ENCODE measurements around the gene CAMK2A.

CAMK2A gene

DNA sequence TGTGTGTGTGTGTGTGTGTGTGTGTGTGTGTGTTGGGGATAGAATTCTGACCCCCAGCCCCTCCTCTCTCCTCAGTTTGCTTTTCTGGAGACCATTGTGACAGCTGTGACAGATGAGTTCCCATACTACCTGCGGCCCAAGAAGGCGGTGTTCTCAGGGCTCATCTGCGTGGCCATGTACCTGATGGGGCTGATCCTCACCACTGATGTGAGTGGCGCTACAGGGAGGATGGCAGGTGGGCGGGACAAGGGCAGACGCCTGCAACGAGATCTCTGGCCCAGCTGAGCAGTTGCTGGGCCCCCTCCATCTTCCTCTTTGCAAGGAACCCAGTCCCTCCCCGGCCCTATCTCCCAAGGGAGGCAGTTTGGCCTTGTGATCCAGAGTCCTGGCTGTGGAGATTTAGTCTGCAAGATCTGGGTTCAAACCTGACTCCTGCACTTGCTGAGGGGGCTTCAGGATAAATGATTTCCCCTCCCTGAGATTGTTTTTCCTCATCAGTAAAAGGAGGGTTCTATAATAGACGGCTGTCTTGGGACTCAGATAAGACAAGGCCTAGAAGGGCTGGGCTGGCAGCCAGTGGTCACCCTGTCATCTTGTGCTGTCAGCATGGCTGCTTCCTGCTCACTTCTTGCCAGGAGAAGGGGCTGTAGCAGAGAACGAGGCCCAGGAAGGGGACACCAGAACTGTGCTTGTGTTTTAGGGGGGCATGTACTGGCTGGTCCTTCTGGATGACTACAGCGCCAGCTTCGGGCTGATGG, 85.6 kb downstream of the CAMK2A start:
- no peak for DNase-seq (ENCODE audit: low read depth)
- no peak overlapping the region for H3K4me3 ChIP-seq (replicated peaks; ENCODE audit: low read depth, low read length)
- TF ChIP-seq, protein P1, sequence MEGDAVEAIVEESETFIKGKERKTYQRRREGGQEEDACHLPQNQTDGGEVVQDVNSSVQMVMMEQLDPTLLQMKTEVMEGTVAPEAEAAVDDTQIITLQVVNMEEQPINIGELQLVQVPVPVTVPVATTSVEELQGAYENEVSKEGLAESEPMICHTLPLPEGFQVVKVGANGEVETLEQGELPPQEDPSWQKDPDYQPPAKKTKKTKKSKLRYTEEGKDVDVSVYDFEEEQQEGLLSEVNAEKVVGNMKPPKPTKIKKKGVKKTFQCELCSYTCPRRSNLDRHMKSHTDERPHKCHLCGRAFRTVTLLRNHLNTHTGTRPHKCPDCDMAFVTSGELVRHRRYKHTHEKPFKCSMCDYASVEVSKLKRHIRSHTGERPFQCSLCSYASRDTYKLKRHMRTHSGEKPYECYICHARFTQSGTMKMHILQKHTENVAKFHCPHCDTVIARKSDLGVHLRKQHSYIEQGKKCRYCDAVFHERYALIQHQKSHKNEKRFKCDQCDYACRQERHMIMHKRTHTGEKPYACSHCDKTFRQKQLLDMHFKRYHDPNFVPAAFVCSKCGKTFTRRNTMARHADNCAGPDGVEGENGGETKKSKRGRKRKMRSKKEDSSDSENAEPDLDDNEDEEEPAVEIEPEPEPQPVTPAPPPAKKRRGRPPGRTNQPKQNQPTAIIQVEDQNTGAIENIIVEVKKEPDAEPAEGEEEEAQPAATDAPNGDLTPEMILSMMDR (IDR thresholded peaks at IDR 0.05; ENCODE audit: low read length, missing control alignments), result no peak

DNA sequence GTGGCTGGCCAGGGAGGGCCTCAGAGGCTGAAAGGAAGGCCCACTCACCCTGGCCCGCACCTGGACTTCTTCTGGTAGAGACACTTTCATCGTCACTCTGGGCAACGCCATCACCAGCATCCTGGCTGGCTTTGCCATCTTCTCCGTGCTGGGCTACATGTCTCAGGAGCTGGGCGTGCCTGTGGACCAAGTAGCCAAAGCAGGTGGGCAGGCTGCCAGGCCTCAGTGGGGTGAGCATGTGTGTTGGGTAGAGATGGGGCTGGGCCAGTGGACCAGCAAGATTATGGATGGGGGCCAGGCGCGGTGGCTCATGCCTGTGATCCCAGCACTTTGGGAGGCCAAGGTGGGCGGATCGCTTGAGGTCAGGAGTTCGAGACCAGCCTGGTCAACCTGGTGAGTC, 87.1 kb downstream of the CAMK2A start:
- H3K4me3 ChIP-seq (replicated peaks; ENCODE audit: low read depth, low read length), result no peak overlapping the region
- TF ChIP-seq, protein P1 (IDR thresholded peaks at IDR 0.05; ENCODE audit: low read length, missing control alignments), result no peak
- DNase-seq (ENCODE audit: low read depth), result no peak

DNA sequence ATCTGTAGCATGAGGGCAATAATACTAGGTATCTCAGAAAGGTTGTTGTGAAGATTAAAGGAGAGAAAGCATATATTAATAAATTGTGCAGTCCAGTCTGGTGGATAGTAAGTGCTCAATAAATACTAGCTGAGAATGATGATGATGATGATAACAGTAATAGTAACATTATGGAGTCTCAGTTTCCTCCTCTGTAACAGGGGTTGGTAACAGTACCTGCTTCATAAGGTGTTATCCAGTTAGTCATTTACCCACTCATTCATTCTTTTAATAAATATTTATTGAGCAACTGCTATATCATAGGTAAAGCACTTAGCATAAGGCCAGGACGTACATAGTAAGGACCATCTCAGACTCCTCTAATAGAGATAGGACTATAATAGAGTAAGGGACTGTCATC, 92.1 kb downstream of the CAMK2A start:
- TF ChIP-seq, protein P1 (IDR thresholded peaks at IDR 0.05; ENCODE audit: low read length, missing control alignments), result no peak
- no peak overlapping the region for H3K4me3 ChIP-seq (replicated peaks; ENCODE audit: low read depth, low read length)
- no peak for DNase-seq (ENCODE audit: low read depth)

DNA sequence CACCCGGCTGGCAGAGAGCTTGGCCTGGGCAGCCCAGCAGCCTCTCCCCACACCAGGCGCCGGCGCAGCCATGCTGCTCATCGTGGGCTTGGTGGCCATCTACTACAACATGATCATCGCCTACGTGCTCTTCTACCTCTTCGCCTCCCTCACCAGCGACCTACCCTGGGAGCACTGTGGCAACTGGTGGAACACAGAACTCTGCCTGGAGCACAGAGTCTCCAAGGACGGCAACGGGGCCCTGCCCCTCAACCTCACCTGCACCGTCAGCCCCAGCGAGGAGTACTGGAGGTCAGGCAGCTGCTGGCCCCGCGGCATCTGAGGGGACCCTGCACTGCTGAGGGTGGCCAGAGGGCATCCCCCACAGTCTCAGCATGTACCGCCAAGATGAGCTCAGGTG, 92.6 kb downstream of the CAMK2A start:
- no peak overlapping the region for H3K4me3 ChIP-seq (replicated peaks; ENCODE audit: low read depth, low read length)
- no peak for DNase-seq (ENCODE audit: low read depth)
- TF ChIP-seq, protein P1 (IDR thresholded peaks at IDR 0.05; ENCODE audit: low read length, missing control alignments), result no peak

DNA sequence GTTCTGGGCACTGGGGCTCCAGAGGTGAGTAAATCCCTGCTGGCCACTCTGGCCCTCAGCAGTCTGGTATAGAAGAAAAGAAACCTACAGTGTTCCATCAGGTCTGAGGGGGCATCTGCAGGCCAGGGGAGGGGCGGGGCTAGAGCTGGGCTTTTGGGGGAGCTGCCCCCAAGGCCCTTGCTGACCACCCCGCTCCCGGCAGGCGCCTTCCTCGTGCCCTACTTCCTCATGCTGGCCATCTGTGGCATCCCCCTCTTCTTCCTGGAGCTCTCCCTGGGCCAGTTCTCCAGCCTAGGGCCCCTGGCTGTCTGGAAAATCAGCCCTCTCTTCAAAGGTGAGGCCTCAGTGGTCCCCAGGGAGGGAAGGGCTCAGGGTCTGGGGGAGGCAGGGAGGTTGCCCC, 93.1 kb downstream of the CAMK2A start:
- TF ChIP-seq, protein P1 (IDR thresholded peaks at IDR 0.05; ENCODE audit: low read length, missing control alignments), result no peak
- no peak for DNase-seq (ENCODE audit: low read depth)
- no peak overlapping the region for H3K4me3 ChIP-seq (replicated peaks; ENCODE audit: low read depth, low read length)

DNA sequence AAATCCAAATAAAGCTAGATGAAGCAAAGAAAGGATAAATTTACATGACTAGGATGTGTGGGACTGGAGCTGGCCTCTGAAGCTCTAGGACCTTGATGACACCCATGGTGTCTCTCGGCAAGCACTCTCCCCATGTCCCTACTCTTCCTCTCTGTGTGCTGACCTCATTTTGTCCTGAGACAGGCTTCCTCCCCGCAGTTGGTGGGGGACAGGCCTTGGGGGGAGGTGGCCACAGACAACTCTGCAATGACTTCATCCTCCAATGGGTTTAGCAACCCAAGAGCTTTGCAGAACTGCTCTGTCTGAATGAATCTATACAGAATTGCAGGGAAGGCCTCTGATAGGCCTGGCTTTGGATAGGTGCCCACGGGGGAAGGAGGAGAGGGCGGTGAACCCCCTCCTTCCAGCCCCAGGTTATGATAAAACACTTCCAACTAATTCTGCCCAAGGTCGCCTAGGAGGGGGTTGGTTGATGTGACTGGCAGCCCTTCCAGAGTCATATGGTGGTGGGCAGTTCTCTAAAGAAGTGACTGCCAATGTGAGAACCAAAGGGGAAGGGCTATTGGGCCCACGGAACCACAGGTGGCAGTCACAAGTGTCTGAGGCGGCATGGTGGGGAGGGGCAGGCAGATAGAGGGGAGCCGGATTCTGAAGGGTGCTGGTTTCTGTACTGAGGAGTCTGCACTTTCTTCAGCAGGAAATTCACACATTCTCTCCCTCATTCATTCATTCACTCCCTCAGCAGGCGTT, 93.7 kb downstream of the CAMK2A start:
- DNase-seq (ENCODE audit: low read depth), result no peak
- TF ChIP-seq, protein P1 (IDR thresholded peaks at IDR 0.05; ENCODE audit: low read length, missing control alignments), result no peak
- H3K4me3 ChIP-seq (replicated peaks; ENCODE audit: low read depth, low read length), result no peak overlapping the region
